Natural killer cell (primary cell): ENCODE data around the gene TFPI. TPM values are rescaled to one million over a fixed set of nuclear protein-coding genes. Genes with fewer than 3 reads are reported as not detected.

Experiments used
- ATAC-seq, 3 donors: fragments of 150-1000 bp in 2 of 3; fragments of 200-7000 bp in 1 of 3; cut with Tn5 transposase; 1 replicate in 1 of 3; 2 replicates in 2 of 3; pipeline ENCODE4 v1.10.0; 2021; ENCODE audit warnings: mild to moderate bottlenecking in 2 of 3, moderate library complexity in 2 of 3
- DNase-seq, 2 donors: peaks; one replicate each; pipeline versions ENCODE4 v3.0.0 to v3.0.0-alpha.2; 2013 to 2021; ENCODE audit warnings: mixed read lengths in 1 of 2
- H3K27ac ChIP-seq: one replicate; pipeline ENCODE4 v1.5.1; 2013; ENCODE audit warnings: mild to moderate bottlenecking, low read length
- H3K27me3 ChIP-seq: one replicate; pipeline ENCODE4 v1.6.1; 2013; ENCODE audit warnings: low read length; ENCODE audit not compliant: control insufficient read depth, insufficient read depth
- H3K36me3 ChIP-seq: one replicate; pipeline ENCODE4 v1.6.1; 2013; ENCODE audit warnings: low read length; ENCODE audit not compliant: control insufficient read depth, insufficient read depth
- H3K4me1 ChIP-seq: one replicate; pipeline ENCODE4 v1.6.1; 2013; ENCODE audit warnings: low read length; ENCODE audit not compliant: control insufficient read depth, insufficient read depth
- H3K4me3 ChIP-seq: one replicate; pipeline ENCODE4 v1.5.1; 2013; ENCODE audit warnings: low read length
- H3K9me3 ChIP-seq: one replicate; pipeline ENCODE4 v1.6.1; 2013; ENCODE audit warnings: low read length; ENCODE audit not compliant: control insufficient read depth, insufficient read depth
- H3K27ac Mint-ChIP-seq, 2 donors: one replicate each; pipeline ENCODE4 v1.8.0; 2022; ENCODE audit warnings: mild to moderate bottlenecking in 2 of 2, mixed read lengths in 2 of 2, moderate library complexity in 1 of 2
- H3K27me3 Mint-ChIP-seq, 2 donors: one replicate each; pipeline ENCODE4 v1.8.0; 2022; ENCODE audit warnings: low read depth in 2 of 2, mixed read lengths in 2 of 2
- H3K36me3 Mint-ChIP-seq: one replicate; pipeline ENCODE4 v1.8.0; 2022; ENCODE audit warnings: mixed read lengths
- H3K4me1 Mint-ChIP-seq, 2 donors: one replicate each; pipeline ENCODE4 v1.8.0; 2022; ENCODE audit warnings: mixed read lengths in 2 of 2
- H3K4me3 Mint-ChIP-seq: one replicate; pipeline ENCODE4 v1.8.0; 2022; ENCODE audit warnings: mild to moderate bottlenecking, moderate library complexity, mixed read lengths
- H3K9me3 Mint-ChIP-seq, 2 donors: one replicate each; pipeline ENCODE4 v1.8.0; 2022; ENCODE audit warnings: mixed read lengths in 2 of 2
- CTCF ChIP-seq: fragments of 200-600 bp; IDR thresholded peaks from one replicate; pipeline ENCODE4 v1.8.0; 2022; ENCODE audit warnings: antibody characterized with exemption
- WGBS: methylation state at CpG from one replicate; pipeline ENCODE4 v1.1.7; 2013; ENCODE audit warnings: missing lambda C conversion rate; ENCODE audit not compliant: insufficient coverage; 5-methylcytosine and 5-hydroxymethylcytosine counted together
- intact Hi-C: fragments of 100-400 bp; cut with micrococcal nuclease; formaldehyde crosslinking; loops from one replicate; pipeline ENCODE4 v1.14.2; 2022
- total RNA-seq, 4 donors: library from RNA; stranded (reverse); fragments of 120-200 nt in 1 of 4; gene quantifications; one replicate each; pipeline versions ENCODE4 v1.2.3 to v1.2.4, GENCODE V29; 2013 to 2022

The TFPI gene
- total RNA-seq, 3 donors from 2014 or later (not counting 1 experiment from before 2014, with no cell fraction given) = 0.10 to 1.2 (median 0.23) TPM

GRCh38 chr2:187580462-187581124 is 26.4 kb upstream of the TFPI start:
- peak in 1 of 2 donors; percentile 9 for DNase-seq
- ATAC-seq = no peak

GRCh38 chr2:187577310-187577709 is 23.1 kb upstream of the TFPI start:
- Mint-ChIP-seq H3K4me3 (no peak overlapping the region), H3K36me3 (no peaks in the 10 kb centered on the region), H3K9me3 (no peaks in the 10 kb centered on the region), H3K27me3 (no peaks in the 10 kb centered on the region), H3K27ac (no peak overlapping the region), H3K4me1 (peaks cover 0 to 4% of the 10 kb centered on the region in 2 donors)
- H3K27me3 ChIP-seq = no peaks in the 10 kb centered on the region
- 90% methylated on average over 2 of the region's 2 CpGs for WGBS
- H3K27ac ChIP-seq = no peak overlapping the region
- no peak overlapping the region for H3K4me3 ChIP-seq
- TF ChIP-seq CTCF = no peak
- intact Hi-C loops = no loop called here
- DNase-seq = no peak
- H3K9me3 ChIP-seq = no peaks in the 10 kb centered on the region
- ATAC-seq = no peak
- H3K4me1 ChIP-seq = no peaks in the 10 kb centered on the region
- H3K36me3 ChIP-seq = no peaks in the 10 kb centered on the region

More at GRCh38 chr2:187580462-187581124, 26.4 kb upstream of the TFPI start:
- no peak for TF ChIP-seq CTCF
- no peaks in the 10 kb centered on the region for H3K36me3 ChIP-seq
- Mint-ChIP-seq H3K4me3 (no peak overlapping the region), H3K4me1 (peaks cover 0 to 4% of the 10 kb centered on the region in 2 donors), H3K27me3 (no peaks in the 10 kb centered on the region), H3K9me3 (peaks cover 0 to 4% of the 10 kb centered on the region in 2 donors), H3K36me3 (no peaks in the 10 kb centered on the region), H3K27ac (no peak overlapping the region)
- no peaks in the 10 kb centered on the region for H3K27me3 ChIP-seq
- H3K4me1 ChIP-seq = no peaks in the 10 kb centered on the region
- intact Hi-C loops = no loop called here
- no peak overlapping the region for H3K4me3 ChIP-seq
- no peak overlapping the region for H3K27ac ChIP-seq
- H3K9me3 ChIP-seq = no peaks in the 10 kb centered on the region
- WGBS = 56% methylated on average over 2 of the region's 7 CpGs

- Histone ChIP-seq H3K4me1 (no peaks in the 10 kb centered on the region), H3K36me3 (no peaks in the 10 kb centered on the region), H3K9me3 (no peaks in the 10 kb centered on the region), H3K4me3 (no peak overlapping the region), H3K27me3 (no peaks in the 10 kb centered on the region), H3K27ac (no peak overlapping the region)
- TF ChIP-seq CTCF = no peak
- DNase-seq = no peak
- no peaks in the 10 kb centered on the region for H3K36me3 Mint-ChIP-seq
- no peaks in the 10 kb centered on the region for H3K27me3 Mint-ChIP-seq
- no peak for ATAC-seq
- peaks cover 0 to 4% of the 10 kb centered on the region in 2 donors for H3K4me1 Mint-ChIP-seq
- H3K27ac Mint-ChIP-seq = no peak overlapping the region
- no peaks in the 10 kb centered on the region for H3K9me3 Mint-ChIP-seq
- H3K4me3 Mint-ChIP-seq = no peak overlapping the region
- intact Hi-C loops = no loop called here
These were observed 22.7 kb upstream of the TFPI start for GRCh38 chr2:187576906-187577305.

GRCh38 chr2:187575751-187576067 is 21.5 kb upstream of the TFPI start:
- Mint-ChIP-seq H3K4me3 (no peak overlapping the region), H3K9me3 (no peaks in the 10 kb centered on the region), H3K27ac (no peak overlapping the region), H3K36me3 (no peaks in the 10 kb centered on the region), H3K4me1 (no peaks in the 10 kb centered on the region), H3K27me3 (no peaks in the 10 kb centered on the region)
- no peaks in the 10 kb centered on the region for H3K36me3 ChIP-seq
- no peaks in the 10 kb centered on the region for H3K27me3 ChIP-seq
- H3K9me3 ChIP-seq = no peaks in the 10 kb centered on the region
- WGBS = no CpG with 5 or more reads among the region's 1 CpG
- DNase-seq (no peak), ATAC-seq (no peak)
- no peak overlapping the region for H3K4me3 ChIP-seq
- no peak for TF ChIP-seq CTCF
- intact Hi-C loops = no loop called here
- no peaks in the 10 kb centered on the region for H3K4me1 ChIP-seq
- H3K27ac ChIP-seq = no peak overlapping the region
